ENCODE results near the gene PTPRN2.

The PTPRN2 gene

GRCh38 chr7:157754416-157754790, 833.2 kb downstream of the PTPRN2 start:
- no peak overlapping the region for H3K4ac ChIP-seq (ENCODE audit: low read depth, low read length)
- H3K18ac ChIP-seq (ENCODE audit: low read length), result no peak overlapping the region
- no peak overlapping the region for H3K4me2 ChIP-seq (ENCODE audit: low read length)
- H4K8ac ChIP-seq (ENCODE audit: low read depth, low read length), result no peak overlapping the region
- H3K79me2 ChIP-seq (ENCODE audit: control insufficient read depth, insufficient read depth, low read length), result no peaks in the 10 kb centered on the region
- H3K36me3 ChIP-seq (ENCODE audit: control insufficient read depth, insufficient read depth, low read length), result no peaks in the 10 kb centered on the region
- WGBS (ENCODE audit: extremely low coverage, insufficient coverage, low lambda C conversion rate), result no CpG with 5 or more reads among the region's 9 CpGs
- H3K56ac ChIP-seq (ENCODE audit: low read length), result no peak overlapping the region
- no peak overlapping the region for H3K4me3 ChIP-seq (ENCODE audit: low read length)
- no peak overlapping the region for H2BK15ac ChIP-seq (replicated peaks; ENCODE audit: low read depth)
- no peak overlapping the region for H2AK5ac ChIP-seq (ENCODE audit: low read length)
- no peak overlapping the region for H3K27ac ChIP-seq (ENCODE audit: low read depth, low read length)
- no peak overlapping the region for H2BK120ac ChIP-seq (ENCODE audit: low read depth, low read length)
- H3K23ac ChIP-seq (ENCODE audit: low read length), result no peak overlapping the region
- H2BK5ac ChIP-seq (ENCODE audit: low read length), result no peak overlapping the region
- no peak overlapping the region for H4K5ac ChIP-seq (ENCODE audit: low read length)
- no peaks in the 10 kb centered on the region for H3K4me1 ChIP-seq (ENCODE audit: control insufficient read depth, low read depth, low read length)
- no peak overlapping the region for H3K9ac ChIP-seq (ENCODE audit: low read length)
- H3K79me1 ChIP-seq (ENCODE audit: low read length), result no peaks in the 10 kb centered on the region
- no peaks in the 10 kb centered on the region for H3K27me3 ChIP-seq (ENCODE audit: insufficient read depth, low read length, poor library complexity)
- no peak for DNase-seq

DNA sequence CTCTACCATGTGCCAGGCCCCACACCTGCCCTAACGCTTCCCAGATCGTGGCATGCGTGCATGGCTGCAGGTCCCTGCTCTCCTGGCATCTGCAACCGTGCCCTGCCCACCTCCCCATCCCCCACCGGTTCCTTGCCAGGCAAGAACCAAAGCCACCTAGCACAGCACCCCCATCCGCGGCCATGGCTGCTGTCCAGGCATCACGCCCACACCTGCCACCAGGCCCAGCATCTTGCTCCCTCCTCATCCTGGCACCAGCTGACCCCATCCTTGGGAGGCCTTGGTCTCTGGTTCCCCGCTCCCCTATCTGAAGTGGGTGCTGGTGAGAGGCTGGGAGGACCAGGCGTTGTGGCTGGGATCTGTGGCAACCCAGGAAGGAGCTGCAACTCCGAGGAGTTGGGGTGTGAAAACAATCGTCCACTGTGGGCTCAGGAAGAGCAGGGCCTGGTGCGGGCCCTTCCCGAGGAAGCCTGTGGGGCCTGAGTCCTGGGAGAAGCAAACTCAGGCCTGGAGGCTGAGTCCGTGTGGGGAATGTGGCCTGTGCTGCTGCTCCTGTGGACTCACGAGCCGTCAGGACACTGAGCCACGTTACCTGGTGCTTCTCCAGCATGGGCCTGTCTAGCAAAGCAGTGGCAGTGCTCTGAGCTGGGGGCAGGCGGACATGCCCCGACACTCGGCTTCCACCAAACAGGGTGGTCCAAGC, 833.8 kb downstream of the PTPRN2 start:
- no peaks in the 10 kb centered on the region for H3K79me1 ChIP-seq (ENCODE audit: low read length)
- H3K27ac ChIP-seq (ENCODE audit: low read depth, low read length), result no peak overlapping the region
- no peak overlapping the region for H2AK5ac ChIP-seq (ENCODE audit: low read length)
- no peak overlapping the region for H2BK120ac ChIP-seq (ENCODE audit: low read depth, low read length)
- H3K27me3 ChIP-seq (ENCODE audit: insufficient read depth, low read length, poor library complexity), result no peaks in the 10 kb centered on the region
- H3K36me3 ChIP-seq (ENCODE audit: control insufficient read depth, insufficient read depth, low read length), result no peaks in the 10 kb centered on the region
- no peak overlapping the region for H3K4me3 ChIP-seq (ENCODE audit: low read length)
- H3K4me2 ChIP-seq (ENCODE audit: low read length), result no peak overlapping the region
- no peak overlapping the region for H3K18ac ChIP-seq (ENCODE audit: low read length)
- DNase-seq, result no peak
- H3K4me1 ChIP-seq (ENCODE audit: control insufficient read depth, low read depth, low read length), result no peaks in the 10 kb centered on the region
- H3K23ac ChIP-seq (ENCODE audit: low read length), result no peak overlapping the region
- no peak overlapping the region for H2BK5ac ChIP-seq (ENCODE audit: low read length)
- no peak overlapping the region for H4K5ac ChIP-seq (ENCODE audit: low read length)
- no CpG with 5 or more reads among the region's 21 CpGs for WGBS (ENCODE audit: extremely low coverage, insufficient coverage, low lambda C conversion rate)
- H3K9ac ChIP-seq (ENCODE audit: low read length), result no peak overlapping the region
- no peak overlapping the region for H3K56ac ChIP-seq (ENCODE audit: low read length)
- no peak overlapping the region for H4K8ac ChIP-seq (ENCODE audit: low read depth, low read length)
- H3K79me2 ChIP-seq (ENCODE audit: control insufficient read depth, insufficient read depth, low read length), result no peaks in the 10 kb centered on the region
- H2BK15ac ChIP-seq (replicated peaks; ENCODE audit: low read depth), result no peak overlapping the region
- H3K4ac ChIP-seq (ENCODE audit: low read depth, low read length), result no peak overlapping the region

- H4K5ac ChIP-seq (ENCODE audit: low read length), result no peak overlapping the region
- H3K4me3 ChIP-seq (ENCODE audit: low read length), result no peak overlapping the region
- WGBS (ENCODE audit: extremely low coverage, insufficient coverage, low lambda C conversion rate), result no CpG with 5 or more reads among the region's 18 CpGs
- H2BK120ac ChIP-seq (ENCODE audit: low read depth, low read length), result no peak overlapping the region
- H2BK5ac ChIP-seq (ENCODE audit: low read length), result no peak overlapping the region
- H3K79me1 ChIP-seq (ENCODE audit: low read length), result no peaks in the 10 kb centered on the region
- H3K9ac ChIP-seq (ENCODE audit: low read length), result no peak overlapping the region
- H4K8ac ChIP-seq (ENCODE audit: low read depth, low read length), result no peak overlapping the region
- no peaks in the 10 kb centered on the region for H3K27me3 ChIP-seq (ENCODE audit: insufficient read depth, low read length, poor library complexity)
- H2AK5ac ChIP-seq (ENCODE audit: low read length), result no peak overlapping the region
- no peak overlapping the region for H3K23ac ChIP-seq (ENCODE audit: low read length)
- no peak overlapping the region for H3K18ac ChIP-seq (ENCODE audit: low read length)
- no peaks in the 10 kb centered on the region for H3K36me3 ChIP-seq (ENCODE audit: control insufficient read depth, insufficient read depth, low read length)
- H3K56ac ChIP-seq (ENCODE audit: low read length), result no peak overlapping the region
- H3K4me1 ChIP-seq (ENCODE audit: control insufficient read depth, low read depth, low read length), result no peaks in the 10 kb centered on the region
- H3K27ac ChIP-seq (ENCODE audit: low read depth, low read length), result no peak overlapping the region
- H3K79me2 ChIP-seq (ENCODE audit: control insufficient read depth, insufficient read depth, low read length), result no peaks in the 10 kb centered on the region
- no peak overlapping the region for H2BK15ac ChIP-seq (replicated peaks; ENCODE audit: low read depth)
- no peak for DNase-seq
- no peak overlapping the region for H3K4ac ChIP-seq (ENCODE audit: low read depth, low read length)
- H3K4me2 ChIP-seq (ENCODE audit: low read length), result no peak overlapping the region
Observed at GRCh38 chr7:157752832-157753291, 834.8 kb downstream of the PTPRN2 start.

DNA sequence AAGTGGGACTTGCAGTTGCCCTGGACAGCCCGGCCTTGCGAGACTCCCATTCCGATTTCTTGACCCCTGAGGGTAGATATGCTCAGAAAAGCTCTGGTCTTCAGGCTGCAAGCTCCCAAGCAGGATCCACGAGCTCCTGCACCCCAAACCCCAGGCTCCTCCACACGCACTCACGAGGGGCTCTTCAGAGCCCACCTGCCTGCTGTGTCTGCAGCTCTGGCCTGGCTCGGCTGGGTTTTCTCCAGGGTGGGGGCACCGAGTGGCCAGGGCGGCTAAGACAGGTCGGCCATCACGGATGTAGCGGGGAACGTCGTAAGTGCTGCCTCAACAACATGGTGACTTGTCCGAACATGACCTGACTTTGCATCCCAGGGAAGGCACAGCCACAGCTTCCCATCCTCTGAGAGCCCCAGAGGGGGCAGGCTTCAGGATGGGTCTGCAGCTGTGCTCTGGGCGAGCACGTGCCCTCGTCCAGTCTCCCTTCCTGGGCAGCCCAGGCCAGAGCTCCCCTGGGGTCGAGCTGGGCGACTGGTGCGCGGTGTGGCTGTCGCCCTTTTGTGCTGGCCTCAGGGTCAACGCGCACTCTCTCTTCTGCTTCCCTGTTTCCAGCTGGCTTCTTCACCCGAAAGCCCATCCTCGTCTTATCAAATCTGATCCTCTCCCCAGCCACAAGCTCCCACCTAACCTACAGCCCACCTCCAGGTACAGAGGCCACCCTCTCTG, 835.5 kb downstream of the PTPRN2 start:
- Histone ChIP-seq H3K18ac (ENCODE audit: low read length) (no peak overlapping the region), H3K36me3 (ENCODE audit: control insufficient read depth, insufficient read depth, low read length) (no peaks in the 10 kb centered on the region), H3K79me1 (ENCODE audit: low read length) (no peaks in the 10 kb centered on the region), H3K4me1 (ENCODE audit: control insufficient read depth, low read depth, low read length) (no peaks in the 10 kb centered on the region), H3K4me2 (ENCODE audit: low read length) (no peak overlapping the region), H2BK120ac (ENCODE audit: low read depth, low read length) (no peak overlapping the region), H3K9ac (ENCODE audit: low read length) (no peak overlapping the region), H2BK5ac (ENCODE audit: low read length) (no peak overlapping the region), H4K8ac (ENCODE audit: low read depth, low read length) (no peak overlapping the region), H3K4ac (ENCODE audit: low read depth, low read length) (no peak overlapping the region), H3K56ac (ENCODE audit: low read length) (no peak overlapping the region), H3K23ac (ENCODE audit: low read length) (no peak overlapping the region), H3K27ac (ENCODE audit: low read depth, low read length) (no peak overlapping the region), H2BK15ac (replicated peaks; ENCODE audit: low read depth) (no peak overlapping the region), H4K5ac (ENCODE audit: low read length) (no peak overlapping the region), H3K27me3 (ENCODE audit: insufficient read depth, low read length, poor library complexity) (no peaks in the 10 kb centered on the region), H3K79me2 (ENCODE audit: control insufficient read depth, insufficient read depth, low read length) (no peaks in the 10 kb centered on the region), H2AK5ac (ENCODE audit: low read length) (no peak overlapping the region), H3K4me3 (ENCODE audit: low read length) (no peak overlapping the region)
- no peak for DNase-seq
- no CpG with 5 or more reads among the region's 27 CpGs for WGBS (ENCODE audit: extremely low coverage, insufficient coverage, low lambda C conversion rate)

DNA sequence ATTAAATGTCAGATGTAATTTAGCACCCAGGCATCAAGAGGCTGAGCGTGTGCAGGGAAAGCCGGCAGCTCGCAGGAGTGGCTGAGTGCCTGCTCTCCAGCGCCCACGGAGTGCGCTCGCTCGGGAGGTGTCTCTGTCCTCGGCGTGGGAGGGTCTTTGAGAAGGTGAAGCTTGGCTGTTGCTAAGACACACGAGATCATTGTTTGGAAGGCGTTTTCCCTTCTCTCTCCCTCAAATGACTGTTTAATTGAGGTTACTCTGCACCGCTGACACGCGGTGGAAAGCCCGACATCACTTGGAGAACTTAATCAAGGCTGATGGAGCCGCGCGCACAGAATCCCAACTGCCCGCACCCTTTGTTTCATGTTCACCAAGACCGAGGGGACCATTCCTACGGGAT, 836.2 kb downstream of the PTPRN2 start:
- no peak overlapping the region for H2AK5ac ChIP-seq (ENCODE audit: low read length)
- H3K4me1 ChIP-seq (ENCODE audit: control insufficient read depth, low read depth, low read length), result no peaks in the 10 kb centered on the region
- H3K79me1 ChIP-seq (ENCODE audit: low read length), result no peaks in the 10 kb centered on the region
- no peak overlapping the region for H3K27ac ChIP-seq (ENCODE audit: low read depth, low read length)
- H3K36me3 ChIP-seq (ENCODE audit: control insufficient read depth, insufficient read depth, low read length), result no peaks in the 10 kb centered on the region
- no peak overlapping the region for H4K5ac ChIP-seq (ENCODE audit: low read length)
- no peak overlapping the region for H2BK15ac ChIP-seq (replicated peaks; ENCODE audit: low read depth)
- no peak for DNase-seq
- no peak overlapping the region for H3K4me2 ChIP-seq (ENCODE audit: low read length)
- no CpG with 5 or more reads among the region's 22 CpGs for WGBS (ENCODE audit: extremely low coverage, insufficient coverage, low lambda C conversion rate)
- no peaks in the 10 kb centered on the region for H3K79me2 ChIP-seq (ENCODE audit: control insufficient read depth, insufficient read depth, low read length)
- no peaks in the 10 kb centered on the region for H3K27me3 ChIP-seq (ENCODE audit: insufficient read depth, low read length, poor library complexity)
- no peak overlapping the region for H3K56ac ChIP-seq (ENCODE audit: low read length)
- no peak overlapping the region for H2BK5ac ChIP-seq (ENCODE audit: low read length)
- H3K4me3 ChIP-seq (ENCODE audit: low read length), result no peak overlapping the region
- no peak overlapping the region for H4K8ac ChIP-seq (ENCODE audit: low read depth, low read length)
- no peak overlapping the region for H3K9ac ChIP-seq (ENCODE audit: low read length)
- H3K4ac ChIP-seq (ENCODE audit: low read depth, low read length), result no peak overlapping the region
- H3K18ac ChIP-seq (ENCODE audit: low read length), result no peak overlapping the region
- no peak overlapping the region for H3K23ac ChIP-seq (ENCODE audit: low read length)
- no peak overlapping the region for H2BK120ac ChIP-seq (ENCODE audit: low read depth, low read length)
